Calu3 (cell line): ENCODE measurements around the gene SUMF2. TPM values are rescaled to one million over a fixed set of nuclear protein-coding genes. Genes with fewer than 3 reads are reported as not detected.
A peak's percentile ranks its signal among the peaks of the same experiment; 100 is the strongest.
"Not testable (repeated sequence)": the region's sequence is repeated elsewhere in the genome, so short reads cannot be mapped to it uniquely, and the experiment has no call there.

Experiments
- BruUV-seq: library from RNA; stranded (reverse); fragments of 400-500 nt; replicated peaks from 2 replicates; lab custom pipeline; 2021; lab: Mats Ljungman, UMichigan
- CTCF ChIA-PET: fragments of 300-600 bp; sonication (Branson Sonifier 250); formaldehyde crosslinking; loops from one replicate; lab custom pipeline; 2022; ENCODE audit warnings: antibody characterized with exemption; lab: Charles Lee
- DNase-seq: peaks from one replicate; pipeline ENCODE4 v3.0.0; 2022
- H3K27ac Mint-ChIP-seq: one replicate; pipeline ENCODE4 v1.8.0; 2022; ENCODE audit warnings: mixed read lengths; ENCODE audit not compliant: unreplicated experiment
- H3K27me3 Mint-ChIP-seq: one replicate; pipeline ENCODE4 v1.8.0; 2022; ENCODE audit warnings: mixed read lengths; ENCODE audit not compliant: unreplicated experiment
- H3K36me3 Mint-ChIP-seq: one replicate; pipeline ENCODE4 v1.8.0; 2022; ENCODE audit warnings: mild to moderate bottlenecking, moderate library complexity, mixed read lengths; ENCODE audit not compliant: insufficient read depth, unreplicated experiment
- H3K4me1 Mint-ChIP-seq: one replicate; pipeline ENCODE4 v1.8.0; 2022; ENCODE audit warnings: mild to moderate bottlenecking, low read depth, mixed read lengths; ENCODE audit not compliant: unreplicated experiment
- H3K4me3 Mint-ChIP-seq: one replicate; pipeline ENCODE4 v1.8.0; 2022; ENCODE audit warnings: mild to moderate bottlenecking, low read depth, moderate library complexity, mixed read lengths; ENCODE audit not compliant: unreplicated experiment
- H3K9me3 Mint-ChIP-seq: one replicate; pipeline ENCODE4 v1.8.0; 2022; ENCODE audit warnings: low read depth, mixed read lengths; ENCODE audit not compliant: unreplicated experiment
- CTCF ChIP-seq: fragments of 200-600 bp; IDR thresholded peaks from one replicate; pipeline ENCODE4 v1.8.0; 2022; ENCODE audit warnings: antibody characterized with exemption; ENCODE audit not compliant: unreplicated experiment
- intact Hi-C: fragments of 100-400 bp; cut with micrococcal nuclease; formaldehyde crosslinking; loops from one replicate; pipeline ENCODE4 v1.10.0; 2022; ENCODE audit not compliant: unreplicated experiment
- total RNA-seq: library from RNA; stranded (reverse); gene quantifications from 2 replicates; pipeline ENCODE4 v1.2.3, GENCODE V29; 2022

The SUMF2 gene
- total RNA-seq, 1 experiment from 2014 or later = 255 TPM

GRCh38 chr7:56099653-56100052 lies 35.6 kb downstream of the SUMF2 start:
- Mint-ChIP-seq H3K27ac (peak overlapping the region; percentile 77), H3K4me1 (no peaks in the 10 kb centered on the region), H3K36me3 (peaks cover 81% of the 10 kb centered on the region), H3K9me3 (no peaks in the 10 kb centered on the region), H3K4me3 (no peak overlapping the region), H3K27me3 (no peaks in the 10 kb centered on the region)
- CTCF ChIA-PET = no interaction called here
- BruUV-seq = no TSS peak
- no peak for DNase-seq
- no peak for TF ChIP-seq CTCF
- intact Hi-C loops = loop anchor here (10.0 kb wide), 1 partner anchor 95 kb away; no protein-coding TSS in a partner anchor

GRCh38 chr7:56104138-56104537 lies 40.1 kb downstream of the SUMF2 start:
- DNase-seq, H3K27ac Mint-ChIP-seq, H3K27me3 Mint-ChIP-seq, CTCF ChIA-PET, BruUV-seq, H3K9me3 Mint-ChIP-seq, H3K4me1 Mint-ChIP-seq: not testable (repeated sequence)
- peaks cover 80% of the 10 kb centered on the region for H3K36me3 Mint-ChIP-seq
- H3K4me3 Mint-ChIP-seq = peak overlapping the region; percentile 96
- intact Hi-C loops = loop anchor here (10.0 kb wide), 1 partner anchor 91 kb away; no protein-coding TSS in a partner anchor

- no peaks in the 10 kb centered on the region for H3K4me1 Mint-ChIP-seq
- BruUV-seq = no TSS peak
- no peaks in the 10 kb centered on the region for H3K27me3 Mint-ChIP-seq
- intact Hi-C loops = loop anchor here (10.0 kb wide), 1 partner anchor 89 kb away; no protein-coding TSS in a partner anchor
- peaks cover 5% of the 10 kb centered on the region for H3K9me3 Mint-ChIP-seq
- DNase-seq = peak; percentile 55
- peaks cover 67% of the 10 kb centered on the region for H3K36me3 Mint-ChIP-seq
- peak overlapping the region; percentile 94 for H3K27ac Mint-ChIP-seq
- TF ChIP-seq CTCF = no peak
- CTCF ChIA-PET = interaction anchor here (0.6 to 1.0 kb wide), 2 partner anchors 30 to 41 kb away, joined by 3 read pairs; partner anchors contain the start of gene SUMF2
- peak overlapping the region; percentile 96 for H3K4me3 Mint-ChIP-seq
Observed at GRCh38 chr7:56105508-56105907, 41.4 kb downstream of the SUMF2 start.

- BruUV-seq = TSS peak; percentile 98
- Mint-ChIP-seq H3K9me3 (peaks cover 5% of the 10 kb centered on the region), H3K27ac (peak within 1 kb of the TSS; percentile 94), H3K4me3 (peak within 1 kb of the TSS; percentile 96), H3K27me3 (no peaks in the 10 kb centered on the region), H3K36me3 (peaks cover 58% of the 10 kb centered on the region), H3K4me1 (no peaks in the 10 kb centered on the region)
- TF ChIP-seq CTCF = no peak
- DNase-seq = peak; percentile 98
- intact Hi-C loops = loop anchor here (10.0 kb wide), 1 partner anchor 88 kb away; no protein-coding TSS in a partner anchor
- CTCF ChIA-PET = interaction anchor here (0.6 to 1.0 kb wide), 5 partner anchors 31 to 777 kb away, joined by 3 to 4 read pairs (median 3); partner anchors contain the start of genes CCT6A, PSPH and SUMF2
Observed at GRCh38 chr7:56106108-56107073, 42.3 kb downstream of the SUMF2 start, which contains the start of gene CHCHD2. Gene CHCHD2 (minus strand): TSS chr7:56106476. CDS start chr7:56106413, 63 bp downstream.
